ENCODE results near the gene NLGN3.

NLGN3 gene

DNA sequence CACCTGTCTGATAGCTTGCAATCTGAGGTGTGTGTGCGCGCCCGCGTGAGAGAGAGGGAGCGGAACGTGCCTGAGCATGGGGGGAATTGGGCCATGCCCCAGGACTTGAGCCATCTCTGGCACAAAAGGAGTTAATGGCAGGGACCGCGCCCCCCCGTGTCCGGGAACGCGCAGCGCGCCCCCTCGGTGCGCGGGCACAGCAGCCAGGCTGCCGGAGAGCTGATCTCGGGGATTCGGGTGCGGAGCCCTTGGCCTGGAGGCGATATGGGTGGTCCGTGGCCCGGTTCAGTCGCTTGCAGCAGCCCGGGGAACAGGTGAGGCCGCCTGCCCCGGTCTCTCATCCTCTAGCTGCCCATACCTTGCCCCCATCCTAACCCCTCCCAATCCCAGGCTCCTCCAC is at the start of gene NLGN3:
TSS of gene NLGN3 (plus strand) at position 191 of the 400 bp plus-strand sequence. CDS start 2,909 bp downstream, outside the sequence.
- DNase-seq (ENCODE audit: low read depth in 4 of 4, low spot score in 1 of 4), result no peak

DNA sequence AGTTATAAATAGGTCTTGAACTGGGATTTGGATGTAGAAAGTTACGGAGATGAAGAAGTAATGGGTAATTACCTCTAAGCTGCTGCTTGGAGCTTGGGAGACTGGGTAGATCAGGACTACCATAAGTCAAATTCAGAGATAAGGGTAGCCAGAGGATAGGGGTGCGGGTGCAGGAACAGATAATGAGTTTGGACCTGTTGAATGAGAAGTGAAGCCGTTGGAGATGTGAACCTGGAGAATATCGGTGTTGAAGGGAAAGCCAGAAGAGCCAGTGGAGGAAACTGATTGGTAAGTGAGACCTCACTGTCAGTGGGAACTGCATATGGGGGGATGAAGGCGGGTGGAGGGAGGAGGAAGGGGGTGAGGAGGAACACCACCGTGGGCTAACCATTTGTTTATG is 49.6 kb upstream of the NLGN3 start:
- DNase-seq (ENCODE audit: low read depth in 4 of 4, low spot score in 1 of 4), result no peak

DNA sequence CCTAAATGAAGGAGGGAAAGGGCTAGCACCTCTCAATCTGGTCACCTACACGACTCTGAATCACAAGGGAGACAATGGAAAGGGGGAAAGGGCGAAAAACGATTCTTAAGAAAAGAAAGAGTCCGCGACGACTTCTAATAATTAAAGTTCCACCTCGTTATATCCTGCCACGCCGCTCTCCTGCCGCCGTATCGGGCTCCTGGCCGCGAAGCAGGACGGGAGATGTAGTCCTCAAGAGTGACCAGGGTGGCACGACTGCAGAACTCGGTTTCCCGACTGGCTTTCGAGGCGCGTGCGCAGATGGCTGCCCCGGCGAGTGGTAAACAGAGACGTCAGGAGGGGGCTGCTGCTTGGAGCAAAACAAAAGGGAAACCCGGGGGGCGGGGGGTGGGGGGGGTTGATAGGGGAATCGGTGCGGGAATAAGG is 49.1 kb upstream of the NLGN3 start, which contains the start of gene FOXO4:
TSS of gene FOXO4 (plus strand) at position 297 of the 426 bp plus-strand sequence. CDS start 678 bp downstream, outside the sequence.
- peak; percentile 60 to 81 (median 74) for DNase-seq (ENCODE audit: low read depth in 4 of 4, low spot score in 1 of 4)

DNA sequence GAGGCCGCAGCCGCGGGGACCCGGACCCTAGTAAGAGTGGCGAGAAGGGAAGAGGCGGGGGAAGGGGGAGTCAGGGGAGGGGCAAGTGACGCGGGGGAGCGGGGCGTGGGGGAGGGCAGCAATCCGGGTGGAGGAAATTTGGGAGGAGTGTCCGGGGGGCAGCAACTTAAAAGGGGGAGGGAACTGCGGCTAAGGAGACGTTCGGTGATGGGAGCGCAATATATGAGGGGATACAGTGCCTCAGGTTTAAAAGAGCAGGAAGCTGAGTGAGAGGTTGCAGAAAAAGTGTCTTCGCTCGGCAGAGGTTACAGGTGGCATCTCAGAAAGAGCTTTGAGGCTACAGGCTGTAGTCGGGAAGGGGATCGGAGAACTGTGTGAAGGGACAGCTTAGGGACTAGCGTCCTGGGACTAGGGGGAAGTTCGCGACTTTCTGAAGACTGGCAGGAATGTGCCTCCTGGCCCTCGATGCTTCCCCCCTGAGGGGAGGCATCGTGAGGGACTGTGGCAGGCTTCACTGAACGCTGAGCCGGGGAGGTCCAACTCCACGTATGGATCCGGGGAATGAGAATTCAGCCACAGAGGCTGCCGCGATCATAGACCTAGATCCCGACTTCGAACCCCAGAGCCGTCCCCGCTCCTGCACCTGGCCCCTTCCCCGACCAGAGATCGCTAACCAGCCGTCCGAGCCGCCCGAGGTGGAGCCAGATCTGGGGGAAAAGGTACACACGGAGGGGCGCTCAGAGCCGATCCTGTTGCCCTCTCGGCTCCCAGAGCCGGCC is 48.5 kb upstream of the NLGN3 start:
- peak in 1 of 4 experiments; percentile 48 for DNase-seq (ENCODE audit: low read depth in 4 of 4, low spot score in 1 of 4)

DNA sequence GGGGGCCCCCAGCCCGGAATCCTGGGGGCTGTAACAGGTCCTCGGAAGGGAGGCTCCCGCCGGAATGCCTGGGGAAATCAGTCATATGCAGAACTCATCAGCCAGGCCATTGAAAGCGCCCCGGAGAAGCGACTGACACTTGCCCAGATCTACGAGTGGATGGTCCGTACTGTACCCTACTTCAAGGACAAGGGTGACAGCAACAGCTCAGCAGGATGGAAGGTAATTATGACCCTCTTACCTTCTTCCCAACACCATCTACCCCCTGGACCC is 47.9 kb upstream of the NLGN3 start:
- no peak for DNase-seq (ENCODE audit: low read depth in 4 of 4, low spot score in 1 of 4)

DNA sequence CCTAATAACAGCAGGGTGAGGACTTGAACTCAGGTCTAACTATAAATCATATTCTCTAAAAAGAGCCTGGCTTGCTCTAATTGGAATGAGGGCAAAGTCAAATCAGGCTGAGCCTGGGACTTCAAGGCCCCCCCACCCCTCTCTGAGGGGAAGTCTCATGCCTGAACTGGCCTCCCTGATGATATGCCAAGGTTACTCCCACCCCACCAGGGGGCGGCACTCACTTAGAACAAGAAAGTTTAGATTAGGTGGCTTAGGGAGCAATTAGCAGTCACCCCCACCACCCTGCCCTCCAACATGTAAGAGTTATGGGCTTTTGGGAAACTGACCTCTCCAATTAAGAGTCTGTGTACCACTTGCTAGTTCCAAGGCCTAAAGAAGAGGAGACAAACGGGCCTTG is 46.3 kb upstream of the NLGN3 start:
- peak; percentile 31 to 54 (median 46) for DNase-seq (ENCODE audit: low read depth in 4 of 4, low spot score in 1 of 4)

DNA sequence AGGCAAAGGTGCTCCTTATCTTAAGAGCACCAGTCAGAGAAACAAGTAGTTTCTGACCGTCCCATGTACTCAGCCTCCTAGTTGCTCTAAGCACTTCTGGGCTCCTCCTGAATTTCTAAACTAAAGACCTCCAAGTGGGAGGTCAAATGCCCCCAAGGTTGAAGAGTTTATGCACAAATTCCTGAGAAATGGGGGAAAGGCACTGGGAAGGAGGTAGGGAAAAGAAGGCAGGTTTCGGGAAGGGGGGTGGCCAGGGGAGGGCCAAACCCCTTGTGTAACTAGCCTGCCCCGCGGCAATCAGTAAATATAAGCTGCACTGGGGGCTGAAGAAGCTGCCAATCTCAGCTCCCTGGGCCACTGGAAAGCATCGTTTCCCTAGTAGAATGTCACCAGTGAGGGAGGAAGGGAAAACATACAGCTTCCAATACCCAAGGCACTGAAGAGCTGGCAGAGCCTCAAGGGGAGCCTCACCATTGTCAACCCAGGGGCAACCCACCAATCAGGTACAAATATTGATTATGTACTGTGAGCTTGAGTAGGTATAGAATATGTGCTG is 45.6 kb upstream of the NLGN3 start:
- DNase-seq (ENCODE audit: low read depth in 4 of 4, low spot score in 1 of 4), result no peak

DNA sequence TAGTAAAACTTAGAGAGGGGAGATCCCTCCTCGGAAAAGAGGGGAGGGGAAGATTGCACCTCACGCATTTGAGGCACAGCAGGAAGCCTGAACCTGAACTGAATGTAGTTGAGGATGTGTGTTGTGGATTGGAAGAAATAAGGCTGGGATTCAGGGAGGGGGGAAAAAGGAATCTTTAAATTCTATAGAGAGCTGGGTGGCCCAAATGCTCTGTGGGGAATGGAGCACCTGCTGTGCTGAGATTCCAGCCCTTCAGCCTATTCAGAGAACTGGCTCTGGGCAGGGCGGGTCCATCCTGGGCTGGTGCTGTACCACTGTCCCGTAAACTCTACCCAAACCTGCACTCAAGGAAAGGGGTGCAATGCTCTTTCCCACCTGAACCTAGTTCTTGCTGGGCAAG is 44.9 kb upstream of the NLGN3 start:
- no peak for DNase-seq (ENCODE audit: low read depth in 4 of 4, low spot score in 1 of 4)

DNA sequence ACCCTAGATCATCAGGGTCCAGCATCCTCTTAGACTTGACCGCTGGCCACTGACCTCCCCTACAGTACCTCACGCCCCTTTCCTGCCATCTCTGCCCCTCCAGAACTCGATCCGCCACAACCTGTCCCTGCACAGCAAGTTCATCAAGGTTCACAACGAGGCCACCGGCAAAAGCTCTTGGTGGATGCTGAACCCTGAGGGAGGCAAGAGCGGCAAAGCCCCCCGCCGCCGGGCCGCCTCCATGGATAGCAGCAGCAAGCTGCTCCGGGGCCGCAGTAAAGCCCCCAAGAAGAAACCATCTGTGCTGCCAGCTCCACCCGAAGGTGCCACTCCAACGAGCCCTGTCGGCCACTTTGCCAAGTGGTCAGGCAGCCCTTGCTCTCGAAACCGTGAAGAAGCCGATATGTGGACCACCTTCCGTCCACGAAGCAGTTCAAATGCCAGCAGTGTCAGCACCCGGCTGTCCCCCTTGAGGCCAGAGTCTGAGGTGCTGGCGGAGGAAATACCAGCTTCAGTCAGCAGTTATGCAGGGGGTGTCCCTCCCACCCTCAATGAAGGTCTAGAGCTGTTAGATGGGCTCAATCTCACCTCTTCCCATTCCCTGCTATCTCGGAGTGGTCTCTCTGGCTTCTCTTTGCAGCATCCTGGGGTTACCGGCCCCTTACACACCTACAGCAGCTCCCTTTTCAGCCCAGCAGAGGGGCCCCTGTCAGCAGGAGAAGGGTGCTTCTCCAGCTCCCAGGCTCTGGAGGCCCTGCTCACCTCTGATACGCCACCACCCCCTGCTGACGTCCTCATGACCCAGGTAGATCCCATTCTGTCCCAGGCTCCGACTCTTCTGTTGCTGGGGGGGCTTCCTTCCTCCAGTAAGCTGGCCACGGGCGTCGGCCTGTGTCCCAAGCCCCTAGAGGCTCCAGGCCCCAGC is 43.8 kb upstream of the NLGN3 start:
- DNase-seq (ENCODE audit: low read depth in 4 of 4, low spot score in 1 of 4), result no peak

DNA sequence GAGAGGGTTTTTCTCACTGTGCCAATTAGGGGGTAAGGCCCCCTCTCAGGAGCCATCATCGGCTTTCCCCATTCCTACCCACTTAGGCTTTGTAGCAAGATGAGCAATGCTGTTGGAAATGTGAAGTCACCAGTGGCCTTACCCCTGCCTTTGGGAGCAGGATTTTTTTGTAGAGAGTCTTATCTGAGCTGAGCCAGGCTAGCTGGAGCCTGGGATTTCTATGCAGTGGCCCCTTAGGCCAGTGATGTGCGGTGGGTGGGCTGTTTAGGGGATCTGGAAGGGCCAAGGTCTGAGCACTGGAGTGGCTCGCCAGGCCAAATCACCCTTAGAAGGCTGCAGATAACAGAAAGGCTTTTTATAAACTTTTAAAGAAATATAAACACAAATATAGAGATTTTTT is 42.3 kb upstream of the NLGN3 start:
- DNase-seq (ENCODE audit: low read depth in 4 of 4, low spot score in 1 of 4), result no peak

DNA sequence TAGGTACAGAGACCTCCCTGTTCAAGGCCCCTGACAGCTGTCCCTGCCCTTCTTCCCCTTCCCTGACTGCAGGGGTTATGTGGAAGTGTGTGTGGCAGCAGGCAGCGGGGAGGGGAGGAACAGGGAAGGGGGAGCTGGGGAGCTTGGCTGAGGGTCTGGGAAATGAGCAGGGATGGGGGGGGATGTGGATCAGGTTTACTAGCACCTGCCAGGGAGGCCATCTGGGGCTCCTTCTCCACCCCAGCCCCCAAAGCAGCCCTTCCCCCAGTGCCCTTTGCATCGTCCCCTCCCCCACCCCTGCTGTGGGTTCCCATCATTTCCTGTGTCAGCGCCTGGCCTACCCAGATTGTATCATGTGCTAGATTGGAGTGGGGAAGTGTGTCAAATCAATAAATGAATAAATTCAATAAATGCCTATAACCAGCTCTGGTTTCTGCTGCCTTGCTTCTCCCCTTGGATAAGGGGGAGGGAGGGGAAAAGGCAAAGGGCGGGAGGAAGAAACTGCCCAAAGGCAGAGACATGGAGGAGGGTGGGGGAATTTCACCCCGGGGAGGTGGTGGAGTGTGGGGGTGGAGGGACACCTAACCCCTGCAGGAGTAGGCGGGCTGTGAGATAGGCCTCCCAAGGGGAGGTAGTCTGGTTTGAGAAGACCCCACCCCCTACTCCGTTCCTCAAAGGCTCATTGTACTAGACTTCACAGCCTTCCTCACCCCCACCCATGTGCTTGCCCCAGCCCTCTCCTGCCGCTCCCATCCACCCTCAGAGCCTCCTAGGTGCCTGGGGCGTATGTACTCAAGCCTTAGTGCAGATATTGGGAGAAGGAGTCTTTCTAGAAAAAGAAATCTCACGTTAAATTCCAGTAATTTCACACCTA is 41.3 kb upstream of the NLGN3 start:
- no peak for DNase-seq (ENCODE audit: low read depth in 4 of 4, low spot score in 1 of 4)

DNA sequence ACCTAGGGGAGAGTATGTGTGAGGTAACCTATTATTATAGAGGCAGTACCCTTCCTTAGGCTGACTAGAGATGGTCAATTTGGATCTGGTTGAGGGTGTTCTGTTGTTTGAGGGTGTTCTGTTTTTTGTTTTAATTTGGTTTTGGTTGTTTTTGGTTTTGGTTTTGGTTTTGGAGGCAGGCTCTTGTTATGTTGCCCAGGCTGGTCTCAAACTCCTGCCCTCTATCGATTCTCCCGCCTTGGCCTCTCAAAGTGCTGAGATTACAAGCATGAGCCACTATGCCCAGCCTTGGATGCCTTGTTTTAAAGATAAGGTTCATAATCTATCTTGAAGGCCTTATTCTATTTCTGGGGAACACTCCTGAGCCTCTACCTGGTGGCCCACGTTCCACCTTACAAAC is 39.0 kb upstream of the NLGN3 start:
- DNase-seq (ENCODE audit: low read depth in 4 of 4, low spot score in 1 of 4), result no peak

DNA sequence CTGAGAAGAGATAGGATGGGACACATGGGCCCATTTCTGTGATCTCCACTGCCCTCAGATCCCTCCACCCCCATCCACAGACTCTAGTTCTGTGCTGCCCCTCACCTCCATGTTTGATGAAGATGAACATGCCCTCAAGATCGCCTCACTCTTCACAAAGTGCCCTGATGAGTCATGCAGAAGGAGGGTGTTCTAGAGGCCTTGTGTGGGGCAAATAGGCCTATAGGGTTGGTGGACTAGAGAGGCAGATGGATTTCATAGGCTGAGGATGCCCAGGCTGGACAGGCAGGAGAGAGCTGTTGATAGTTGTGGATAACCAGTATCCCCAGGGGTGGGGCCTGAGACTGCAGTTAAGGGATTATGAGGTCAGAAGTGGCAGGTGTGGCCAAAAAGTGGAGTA is 38.2 kb upstream of the NLGN3 start, which contains the start of gene CXorf65:
TSS of gene CXorf65 (minus strand) at position 314 of the 400 bp plus-strand sequence. CDS start at position 130, 184 bp downstream.
- no peak for DNase-seq (ENCODE audit: low read depth in 4 of 4, low spot score in 1 of 4)

DNA sequence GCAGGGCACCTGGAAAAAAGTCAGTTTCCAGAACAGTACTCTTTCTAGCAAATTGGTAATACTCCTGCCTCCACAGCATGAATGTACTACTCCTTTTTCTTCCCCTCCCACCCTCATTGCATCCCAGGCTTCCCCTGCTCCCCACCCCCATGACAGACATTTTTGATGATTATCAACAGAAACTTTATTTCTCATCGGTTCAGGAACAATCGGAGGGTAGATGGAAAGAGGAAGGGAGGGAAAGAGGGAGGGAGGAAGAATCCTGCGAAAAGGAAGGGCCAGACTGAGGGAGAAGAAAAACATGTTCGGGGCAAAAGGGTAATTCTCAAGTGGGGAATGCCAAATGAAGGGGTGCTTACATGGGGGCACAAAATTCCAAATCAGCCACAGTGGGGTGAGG is 37.4 kb upstream of the NLGN3 start:
- no peak for DNase-seq (ENCODE audit: low read depth in 4 of 4, low spot score in 1 of 4)

DNA sequence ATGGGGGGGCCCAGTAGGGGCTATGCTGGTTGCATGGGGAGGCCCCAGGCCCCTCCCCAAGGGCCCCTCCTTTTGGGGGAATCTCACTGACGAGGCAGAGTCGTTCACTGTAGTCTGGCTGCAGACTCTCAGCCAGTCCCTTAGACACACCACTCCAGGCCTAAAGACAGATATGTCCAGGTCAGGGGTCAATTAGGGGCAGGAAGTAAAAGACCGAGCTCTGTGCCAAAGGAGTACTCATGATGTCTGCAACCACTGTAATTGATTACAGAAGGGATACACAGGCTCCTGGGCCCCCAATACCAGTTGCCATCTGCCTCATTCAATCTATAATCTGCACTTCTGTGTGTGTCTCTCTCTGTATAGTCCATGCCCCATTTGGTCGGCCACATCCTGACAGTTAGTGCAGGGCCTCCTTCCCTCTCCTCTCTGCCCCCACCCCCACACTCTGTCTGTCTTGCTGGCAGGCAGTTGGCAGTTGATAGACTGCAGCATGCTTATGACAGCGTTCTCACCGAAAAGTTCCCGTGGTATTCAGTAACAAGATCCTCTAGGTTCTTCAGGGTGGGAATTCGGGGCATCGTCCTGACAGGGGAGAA is 36.8 kb upstream of the NLGN3 start:
- no peak for DNase-seq (ENCODE audit: low read depth in 4 of 4, low spot score in 1 of 4)

DNA sequence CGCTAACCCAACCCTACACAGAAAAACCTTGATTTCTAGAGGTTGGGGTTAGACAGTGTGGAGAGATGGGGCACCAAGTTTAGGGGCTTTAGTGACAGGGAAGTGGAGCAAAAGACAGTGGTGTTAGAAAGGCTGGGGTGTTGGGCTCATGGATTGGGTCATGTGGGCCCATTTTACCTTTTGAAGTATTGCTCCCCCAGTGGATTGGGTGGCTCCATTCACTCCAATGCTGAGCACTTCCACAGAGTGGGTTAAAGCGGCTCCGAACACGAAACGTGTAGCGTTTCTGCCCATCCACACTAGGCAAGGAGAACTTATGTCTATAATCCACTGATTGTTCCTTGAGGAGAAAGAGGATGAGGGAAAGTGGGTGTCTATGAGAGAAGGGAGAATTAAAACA is 35.6 kb upstream of the NLGN3 start:
- no peak for DNase-seq (ENCODE audit: low read depth in 4 of 4, low spot score in 1 of 4)

DNA sequence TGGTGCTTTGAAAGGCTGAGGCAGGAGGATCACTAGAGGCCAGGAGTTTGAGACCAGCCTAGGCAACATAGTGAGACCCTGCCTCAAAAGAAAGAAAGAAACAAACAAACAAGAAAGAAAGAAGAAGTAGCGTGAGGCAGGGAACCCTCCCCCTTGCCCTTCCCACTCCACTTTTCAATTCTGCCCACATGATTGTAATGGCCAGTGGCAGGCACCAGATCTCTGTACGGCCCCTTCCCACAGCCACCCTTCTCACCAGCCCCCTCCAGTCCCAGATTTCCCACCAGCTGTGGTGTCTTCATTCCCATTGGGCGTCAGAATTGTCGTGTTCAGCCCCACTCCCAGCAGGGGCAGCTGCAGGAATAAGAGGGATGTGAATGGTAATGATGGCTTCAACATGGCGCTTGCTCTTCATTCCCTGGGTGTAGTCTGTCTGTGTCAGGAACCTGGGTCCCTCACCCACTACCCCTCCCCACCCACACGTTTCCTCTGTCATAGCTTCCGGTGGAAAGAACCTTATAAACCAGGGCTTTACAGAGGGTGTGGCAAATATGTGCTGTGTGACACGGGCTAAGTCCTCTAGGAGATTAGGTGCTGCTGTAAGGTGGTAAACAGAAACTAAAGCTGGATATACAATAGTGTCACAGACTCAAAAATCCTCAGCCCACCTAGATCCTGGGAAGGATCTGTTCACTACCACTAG is 33.3 kb upstream of the NLGN3 start, which contains the start of gene IL2RG:
TSS of gene IL2RG (minus strand) at position 437 of the 703 bp plus-strand sequence. CDS start at position 399, 38 bp downstream.
- peak; percentile 30 to 61 (median 48) for DNase-seq (ENCODE audit: low read depth in 4 of 4, low spot score in 1 of 4)

DNA sequence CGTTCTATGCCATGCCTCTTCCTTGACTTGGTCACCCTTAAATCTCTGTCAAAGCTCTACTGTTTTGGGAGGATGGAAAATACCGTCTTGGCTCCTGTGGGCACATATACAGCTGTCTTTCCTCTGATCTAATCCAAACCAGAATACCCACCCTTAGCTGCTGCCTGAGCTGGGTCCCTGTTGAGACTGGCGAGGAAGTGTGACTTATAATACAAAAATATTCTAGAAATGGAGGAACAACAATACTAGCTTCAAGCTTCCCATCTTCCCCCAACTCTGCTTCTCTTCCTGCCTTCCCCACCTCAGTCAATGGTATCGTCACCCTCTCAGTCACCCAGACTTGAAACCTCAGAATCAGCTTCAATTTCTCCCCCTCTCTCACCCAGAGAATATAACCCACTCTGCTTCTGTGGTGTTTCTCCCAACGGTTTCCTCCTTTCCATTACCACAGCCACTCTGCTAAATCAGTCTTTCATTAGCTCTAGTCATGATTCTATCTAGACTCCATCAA is 32.7 kb upstream of the NLGN3 start:
- DNase-seq (ENCODE audit: low read depth in 4 of 4, low spot score in 1 of 4), result no peak

DNA sequence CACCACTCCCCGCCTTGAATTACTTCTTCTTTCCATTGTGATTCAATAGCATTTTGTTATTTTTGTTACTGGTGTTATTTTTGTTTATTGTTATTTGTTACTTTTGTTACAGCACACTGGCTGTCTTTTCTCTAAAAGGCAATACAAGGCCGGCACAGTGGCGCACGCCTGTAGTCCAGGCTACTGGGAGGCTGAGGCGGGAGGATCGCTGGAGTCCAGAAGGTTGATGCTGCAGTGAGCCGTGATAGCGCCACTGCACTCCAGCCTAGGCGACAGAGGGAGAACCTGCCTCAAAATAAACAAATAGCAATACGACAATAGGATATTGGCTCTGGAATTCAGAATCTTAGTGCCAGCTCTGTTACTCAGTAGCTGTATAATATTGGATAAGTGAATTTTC is 27.3 kb upstream of the NLGN3 start:
- no peak for DNase-seq (ENCODE audit: low read depth in 4 of 4, low spot score in 1 of 4)

Measured in stimulated activated CD4-positive, alpha-beta T cell treated with anti-CD3 and anti-CD28 coated beads, Interleukin-1b, Interleukin-23, amount 100 ng/mL, for 24 hours (primary cell).